GM18498 (cell line): Measurements from ENCODE around the gene CACNA1H.

Experiments used
- ATAC-seq: cut with Tn5 transposase; IDR thresholded peaks from one replicate; pipeline ENCODE4 v1.9.1; 2021; ENCODE audit warnings: mild to moderate bottlenecking, moderate library complexity; ENCODE audit not compliant: unreplicated experiment

CACNA1H gene

DNA sequence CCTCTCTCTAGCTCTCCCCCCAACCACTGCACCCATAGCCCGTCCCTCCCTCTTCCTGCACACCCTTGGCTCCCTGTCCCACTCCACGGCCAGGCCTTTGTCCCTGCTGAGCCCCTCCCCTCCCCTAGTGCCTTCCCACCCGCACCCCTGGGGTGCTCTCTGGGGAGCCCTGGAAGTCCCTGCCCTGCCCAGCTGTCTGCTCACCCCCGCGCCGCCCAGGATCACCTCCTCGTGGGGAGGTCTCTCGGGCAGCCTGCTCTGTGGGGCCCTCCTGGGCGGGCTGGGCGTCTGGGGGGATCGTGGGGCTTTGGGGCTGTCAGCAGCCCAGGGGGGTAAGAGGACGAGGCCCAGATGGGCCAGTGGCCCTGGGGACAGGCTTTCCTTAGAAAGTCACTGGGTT, 18.1 kb downstream of the CACNA1H start:
- no peak for ATAC-seq

- no peak for ATAC-seq
Observed at GRCh38 chr16:1171854-1172428, 19.0 kb downstream of the CACNA1H start.

DNA sequence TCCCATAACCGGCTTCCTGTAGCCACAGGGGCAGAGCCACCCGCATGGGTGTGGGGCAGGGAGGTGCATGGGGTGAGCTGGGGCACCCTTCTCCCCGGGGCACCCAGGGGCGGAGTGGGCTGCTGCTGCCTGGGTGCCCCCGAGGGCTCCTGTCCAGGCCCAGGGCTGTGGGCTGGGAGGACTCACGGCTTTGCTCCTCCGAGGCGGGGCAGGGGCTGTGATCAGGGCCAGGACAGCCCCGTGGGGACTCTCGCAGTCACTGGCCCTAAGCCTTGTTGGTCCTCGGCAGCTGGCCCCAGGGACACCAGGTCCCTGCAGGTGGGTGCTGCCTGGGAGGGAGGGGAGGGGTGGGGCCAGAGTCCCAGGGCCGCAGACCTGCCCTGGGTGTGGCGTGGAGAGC, 19.7 kb downstream of the CACNA1H start:
- no peak for ATAC-seq

DNA sequence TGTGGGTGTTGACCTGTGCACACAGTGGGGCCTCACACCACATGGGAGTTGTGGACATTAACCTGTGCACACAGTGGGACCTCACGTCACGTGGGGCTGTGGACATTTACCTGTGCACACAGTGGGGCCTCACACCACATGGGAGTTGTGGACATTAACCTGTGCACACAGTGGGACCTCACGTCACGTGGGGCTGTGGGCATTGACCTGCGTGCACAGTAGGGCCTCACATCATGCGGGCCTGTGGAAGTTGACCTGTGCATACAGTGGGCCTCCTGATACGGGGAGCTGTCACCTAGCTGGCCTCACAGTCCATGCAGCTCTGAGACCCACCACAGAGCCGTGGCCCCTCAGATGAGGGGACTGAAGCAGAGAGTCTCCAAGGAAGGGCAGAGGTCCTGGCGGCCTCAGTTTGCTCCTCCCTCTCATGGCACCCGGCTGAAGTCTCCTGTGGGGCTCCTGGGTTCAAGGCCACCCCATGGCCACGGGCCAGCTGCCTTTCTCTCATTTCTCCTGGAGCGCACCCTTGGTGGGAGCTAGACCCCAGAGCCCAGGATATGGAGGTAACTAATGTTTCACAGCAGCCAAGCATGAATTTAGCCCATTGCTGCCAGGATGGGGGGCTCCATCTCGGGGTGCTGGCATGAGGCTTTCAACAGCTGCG, 21.0 kb downstream of the CACNA1H start:
- ATAC-seq = no peak

DNA sequence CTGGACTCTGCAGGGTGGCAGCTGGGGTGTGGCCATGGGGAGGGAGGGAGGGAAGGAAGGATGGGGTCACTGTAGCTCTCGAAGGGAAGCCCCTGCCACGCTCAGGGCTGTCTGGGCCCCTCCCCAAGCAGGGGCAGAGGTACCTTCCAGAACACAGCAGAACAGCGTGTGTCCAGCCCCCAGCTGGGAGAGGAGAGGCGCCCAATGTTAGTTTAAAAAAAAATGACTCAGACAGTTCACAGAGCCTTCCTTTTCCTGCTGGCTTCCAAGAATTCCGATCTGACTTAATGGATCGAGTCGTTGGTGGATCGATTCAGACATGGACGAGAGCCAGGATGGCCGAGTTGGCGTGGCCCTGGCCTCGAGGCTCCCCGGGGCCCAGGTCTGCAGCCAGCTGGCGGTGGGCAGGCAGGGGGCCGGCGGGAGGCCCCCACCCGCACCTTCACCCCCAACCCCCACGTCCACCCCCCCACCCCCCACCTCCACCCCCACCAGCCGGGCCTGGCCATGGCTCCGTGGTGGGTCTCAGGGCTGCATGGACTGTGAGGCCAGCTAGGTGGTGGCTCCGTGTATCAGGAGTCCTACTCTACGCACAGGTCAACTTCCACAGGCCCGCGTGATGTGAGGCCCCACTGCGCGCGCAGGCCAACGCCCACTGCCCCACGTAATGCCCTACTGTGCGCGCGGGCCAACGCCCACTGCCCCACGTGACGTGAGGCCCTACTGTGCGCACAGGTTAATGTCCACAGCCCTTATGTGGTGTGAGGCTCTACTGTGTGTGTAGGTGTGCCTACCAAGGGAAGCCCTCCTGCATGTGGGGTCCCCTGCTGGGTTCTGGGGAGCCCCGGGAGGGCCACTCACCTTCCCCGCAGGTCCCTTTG, 21.8 kb downstream of the CACNA1H start:
- no peak for ATAC-seq

- ATAC-seq = no peak
Observed at GRCh38 chr16:1175566-1176279, 22.8 kb downstream of the CACNA1H start.

DNA sequence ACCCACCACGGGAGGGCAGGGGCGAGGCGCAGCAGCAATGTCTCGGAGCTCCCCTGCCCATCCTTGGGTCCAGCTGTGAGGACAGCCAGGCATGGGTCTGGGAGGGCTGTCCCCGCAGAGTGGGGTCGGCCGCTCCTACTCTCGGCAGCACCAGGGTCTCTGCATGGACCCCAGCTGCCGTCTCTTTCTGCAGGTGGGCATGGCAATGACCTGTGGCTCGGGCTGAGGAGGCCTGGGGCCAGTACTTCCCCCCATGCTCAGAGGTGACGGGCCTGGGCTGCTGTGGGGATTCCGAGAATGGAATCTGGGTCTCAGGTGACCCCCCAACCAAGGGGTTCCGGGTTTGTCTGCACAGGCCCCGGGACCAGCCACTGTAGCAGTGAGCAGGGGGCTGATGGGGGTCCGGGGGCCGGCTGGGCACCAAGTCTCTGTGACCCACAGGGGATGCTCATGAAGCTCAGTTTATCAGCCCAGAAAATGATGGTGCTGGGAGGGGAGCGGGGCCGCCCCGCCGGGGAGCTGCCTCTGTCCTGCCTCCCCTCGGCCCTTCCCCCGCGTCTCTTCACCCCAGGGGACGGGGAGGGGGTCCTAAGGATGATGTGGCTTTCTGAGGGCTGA, 23.5 kb downstream of the CACNA1H start:
- ATAC-seq = no peak

DNA sequence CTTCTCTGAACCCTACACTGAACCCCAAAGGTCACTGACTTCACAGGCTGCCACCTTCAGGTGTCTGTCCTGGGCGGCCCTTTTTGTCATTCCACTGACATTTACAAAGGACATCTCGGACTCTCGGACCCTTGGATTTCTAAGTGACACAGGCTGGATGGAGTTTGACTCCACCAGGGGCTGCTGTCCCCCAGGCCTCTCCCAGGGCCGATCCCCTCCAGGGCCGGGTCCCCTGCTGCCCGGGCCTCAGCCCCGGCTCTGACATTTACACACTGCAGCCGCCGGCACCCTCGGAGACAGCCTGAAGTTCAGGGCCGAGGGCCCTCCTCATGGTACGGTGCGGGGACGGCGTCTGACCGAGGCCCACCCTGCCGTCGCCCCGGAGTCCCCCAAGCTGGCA, 24.1 kb downstream of the CACNA1H start:
- ATAC-seq = no peak

GRCh38 chr16:1177750-1178149, 24.8 kb downstream of the CACNA1H start:
- no peak for ATAC-seq

GRCh38 chr16:1178295-1178910, 25.5 kb downstream of the CACNA1H start:
- ATAC-seq = no peak

GRCh38 chr16:1180549-1181403, 27.9 kb downstream of the CACNA1H start:
- ATAC-seq = no peak

DNA sequence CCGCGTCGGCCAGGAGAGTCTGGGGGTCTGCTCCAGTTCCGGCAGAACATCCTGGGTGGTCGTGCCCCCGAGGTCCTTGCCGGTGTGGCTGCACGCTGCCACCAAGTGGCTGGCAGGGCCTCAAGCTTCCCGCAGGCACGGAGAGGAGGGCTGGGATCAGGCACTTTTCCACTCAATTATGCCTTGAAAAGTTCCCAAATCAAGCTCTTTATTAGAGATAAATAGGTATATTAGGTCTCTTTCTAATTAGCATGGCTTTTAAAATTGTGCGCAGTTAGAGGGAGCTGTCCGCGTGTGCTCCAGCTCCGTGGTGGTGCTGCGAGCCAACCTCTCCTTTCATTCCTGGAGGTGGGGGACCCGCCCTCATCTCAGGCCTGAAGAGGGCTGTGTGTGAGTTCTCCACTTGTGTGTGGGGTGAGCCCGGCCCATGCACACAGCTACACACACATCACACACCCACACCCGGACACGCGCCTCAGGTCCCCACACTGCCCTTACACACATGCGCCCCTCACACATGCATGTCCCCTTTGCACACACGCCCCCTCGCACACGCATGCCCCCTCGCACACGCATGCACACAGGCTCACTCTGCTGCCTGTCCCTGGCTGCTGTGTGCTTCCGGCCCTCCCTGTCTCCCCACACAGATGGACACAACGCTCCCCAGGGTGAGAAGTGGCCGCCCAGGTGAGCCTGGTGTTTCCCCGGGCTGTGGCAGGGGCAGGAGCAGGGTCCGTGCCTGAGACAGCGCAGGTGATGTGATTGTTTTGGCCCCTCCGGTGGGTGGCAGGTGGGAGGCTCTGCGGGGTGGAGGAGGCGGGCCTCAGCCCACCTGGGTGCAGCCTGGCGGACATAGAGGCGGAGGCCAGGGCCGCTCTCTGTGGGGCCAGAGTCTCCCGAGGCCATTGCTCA, 28.8 kb downstream of the CACNA1H start:
- no peak for ATAC-seq

GRCh38 chr16:1182316-1182671, 29.4 kb downstream of the CACNA1H start:
- ATAC-seq = no peak

DNA sequence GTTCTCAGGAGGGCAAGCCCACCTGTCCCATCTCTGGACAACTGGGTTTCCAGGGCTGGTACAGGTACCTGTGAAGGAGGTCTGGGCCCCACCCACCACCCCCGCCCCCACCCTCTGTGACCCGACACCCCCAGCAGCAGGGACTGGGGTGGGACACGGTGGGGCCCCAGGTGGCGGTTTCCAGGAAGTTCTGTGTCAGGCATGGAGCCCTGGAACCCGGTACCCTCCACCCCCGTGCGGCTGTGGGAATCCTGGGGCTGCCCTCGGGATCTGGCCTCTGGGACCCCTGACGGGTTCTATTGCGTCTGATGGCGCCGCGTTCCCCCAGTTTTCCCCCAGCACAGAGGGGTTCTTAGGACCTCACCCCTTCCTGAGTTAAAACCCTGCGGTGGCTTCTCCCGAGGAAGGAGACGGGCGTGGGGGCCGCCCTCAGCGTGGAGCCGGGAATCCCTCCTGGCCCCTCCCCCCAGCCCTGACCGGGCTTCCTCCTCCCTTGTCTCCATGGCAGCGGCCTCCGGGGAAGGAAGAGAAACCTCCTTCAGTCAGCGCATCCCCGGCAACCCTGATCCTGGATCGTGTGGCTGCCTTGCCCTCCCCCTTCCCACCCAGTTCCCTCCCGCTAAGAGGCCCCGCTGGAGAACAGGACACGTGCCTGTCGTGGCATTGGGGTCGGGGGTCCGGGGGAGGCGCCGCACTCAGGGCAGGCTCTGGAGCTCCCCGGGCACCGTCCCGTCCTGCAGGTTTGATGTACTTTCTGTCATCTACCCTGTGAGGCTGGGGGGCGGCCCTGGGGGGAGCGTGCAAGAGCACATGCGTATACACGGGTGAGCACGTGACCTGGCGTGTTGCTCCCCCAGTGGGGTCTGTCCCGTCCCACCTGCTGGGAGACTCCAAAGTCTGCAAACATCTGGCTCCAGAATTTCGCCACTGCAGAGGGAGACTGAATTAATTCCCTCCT, 30.3 kb downstream of the CACNA1H start:
- no peak for ATAC-seq

- ATAC-seq = no peak
Observed at GRCh38 chr16:1184156-1184868, 31.4 kb downstream of the CACNA1H start.

DNA sequence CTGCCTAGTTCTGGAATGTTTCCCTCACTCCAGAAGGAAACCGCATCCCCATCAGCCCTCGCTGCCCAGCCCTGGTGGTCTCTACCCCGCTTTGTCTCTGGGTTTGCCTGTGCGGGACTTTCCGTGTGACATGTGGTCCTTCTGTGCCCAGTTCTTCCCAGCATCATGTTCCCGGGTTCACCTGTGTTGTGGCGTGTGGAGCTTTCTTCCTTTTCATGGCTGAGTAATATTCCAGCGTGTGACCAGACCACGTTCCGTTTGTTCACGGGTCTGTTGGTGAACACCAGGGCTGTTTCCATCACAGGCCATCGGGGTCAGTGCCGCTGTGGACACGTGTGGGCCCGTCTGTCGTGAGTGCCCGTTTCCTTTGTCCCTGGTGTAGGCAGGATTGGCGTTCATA, 32.1 kb downstream of the CACNA1H start:
- no peak for ATAC-seq
